HUES64 (cell line): ENCODE measurements around the gene NFE2L1.
A peak's percentile ranks its signal among the peaks of the same experiment; 100 is the strongest.
"Not testable (repeated sequence)": the region's sequence is repeated elsewhere in the genome, so short reads cannot be mapped to it uniquely, and the experiment has no call there.

Source experiments
- H3K27ac ChIP-seq: 2 replicates; pipeline ENCODE4 v1.7.0; 2013; ENCODE audit warnings: low read depth, low read length, inconsistent platforms
- H3K27me3 ChIP-seq: 2 replicates; pipeline ENCODE4 v1.6.1; 2013; ENCODE audit warnings: mild to moderate bottlenecking, low read length; ENCODE audit not compliant: insufficient read depth
- H3K36me3 ChIP-seq: 2 replicates; pipeline ENCODE4 v1.6.1; 2013; ENCODE audit warnings: mild to moderate bottlenecking, low read length; ENCODE audit not compliant: insufficient read depth
- H3K4me1 ChIP-seq: 2 replicates; pipeline ENCODE4 v1.6.1; 2013; ENCODE audit warnings: mild to moderate bottlenecking, low read length, moderate library complexity; ENCODE audit not compliant: insufficient read depth
- H3K4me3 ChIP-seq: 2 replicates; pipeline ENCODE4 v1.5.1; 2013; ENCODE audit warnings: mild to moderate bottlenecking, low read length, moderate library complexity
- H3K9ac ChIP-seq: 2 replicates; pipeline ENCODE4 v1.6.1; 2013; ENCODE audit warnings: mild to moderate bottlenecking, low read depth, low read length
- H3K9me3 ChIP-seq: 2 replicates; pipeline ENCODE4 v1.6.1; 2013; ENCODE audit warnings: low read depth, low read length; ENCODE audit not compliant: insufficient read depth
- WGBS: fragments of 150-250, 120-280 bp; methylation state at CpG from one replicate; pipeline ENCODE4 v1.1.7; 2013; ENCODE audit warnings: missing lambda C conversion rate; 5-methylcytosine and 5-hydroxymethylcytosine counted together

The NFE2L1 gene

DNA sequence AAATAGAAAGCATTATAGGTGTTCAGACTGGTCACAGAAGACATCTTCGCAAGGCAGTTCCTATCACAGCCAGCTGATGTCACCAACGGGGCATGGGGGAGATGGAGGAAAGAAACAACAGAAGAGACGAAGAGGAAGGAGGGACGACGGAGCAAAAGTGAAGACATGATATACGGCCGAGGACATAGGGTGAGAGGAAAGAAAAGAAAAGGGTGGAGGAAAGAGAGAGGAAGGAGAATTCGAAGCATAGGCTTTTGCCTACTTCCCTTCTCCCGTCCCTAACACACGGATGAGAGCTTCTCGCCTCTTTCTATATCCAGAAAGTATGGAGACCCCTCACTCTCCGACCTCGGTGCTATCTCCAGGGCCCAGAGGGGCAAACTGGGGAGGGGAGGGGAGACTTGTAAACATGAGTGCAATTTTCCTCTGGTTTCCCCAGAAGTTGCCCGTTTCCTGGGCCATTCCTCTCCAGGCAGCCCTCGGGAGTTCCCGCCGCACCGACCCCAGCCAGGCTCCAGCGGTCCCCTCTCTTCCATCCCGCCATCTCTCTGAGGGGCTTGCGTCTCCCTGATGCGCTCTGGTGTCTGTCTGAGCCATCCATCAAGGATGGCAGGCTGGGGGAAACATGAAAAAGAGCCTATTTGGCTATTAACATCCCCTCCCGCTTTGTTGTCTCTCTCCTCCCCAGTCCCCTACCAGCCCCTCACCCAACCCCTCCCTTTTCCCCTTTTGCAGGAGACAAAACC lies 36.6 kb upstream of the NFE2L1 start:
- WGBS = 4% methylated on average over 22 of the region's 23 CpGs
- Histone ChIP-seq H3K36me3 (no peaks in the 10 kb centered on the region), H3K4me3 (peak overlapping the region; percentile 58), H3K9me3 (no peaks in the 10 kb centered on the region), H3K9ac (peak overlapping the region; percentile 24; the same call in 1 of the 2 replicates), H3K4me1 (peaks cover 22% of the 10 kb centered on the region), H3K27ac (peak overlapping the region; percentile 5; the same call in 1 of the 2 replicates), H3K27me3 (peaks cover 13% of the 10 kb centered on the region; the same call in 1 of the 2 replicates)

DNA sequence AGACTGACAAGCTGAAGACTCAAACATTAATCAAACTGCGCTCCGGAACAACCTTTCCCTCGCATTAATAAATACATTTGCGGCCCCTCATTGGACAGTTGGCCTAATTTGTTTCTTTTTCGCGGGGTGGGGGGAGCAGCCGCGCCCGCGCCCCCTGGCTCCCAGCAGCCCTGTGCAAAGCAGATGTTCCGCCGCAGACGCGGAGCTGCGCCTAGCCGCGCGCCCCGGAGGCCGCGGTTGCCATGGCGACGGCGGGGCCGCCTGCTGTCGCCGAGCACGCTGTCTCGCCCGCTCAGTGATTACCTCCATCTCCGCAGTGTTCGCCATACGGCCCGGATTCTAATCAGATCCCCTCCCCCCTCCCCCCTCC lies 36.0 kb upstream of the NFE2L1 start:
- Histone ChIP-seq H3K9me3 (no peaks in the 10 kb centered on the region), H3K4me1 (peaks cover 22% of the 10 kb centered on the region), H3K27ac (no peak overlapping the region), H3K4me3 (peak overlapping the region; percentile 58), H3K36me3 (no peaks in the 10 kb centered on the region), H3K9ac (no peak overlapping the region), H3K27me3 (peaks cover 13% of the 10 kb centered on the region; the same call in 1 of the 2 replicates)
- whole genome bisulfite sequencing = under 1% methylated on average over 29 of the region's 34 CpGs

DNA sequence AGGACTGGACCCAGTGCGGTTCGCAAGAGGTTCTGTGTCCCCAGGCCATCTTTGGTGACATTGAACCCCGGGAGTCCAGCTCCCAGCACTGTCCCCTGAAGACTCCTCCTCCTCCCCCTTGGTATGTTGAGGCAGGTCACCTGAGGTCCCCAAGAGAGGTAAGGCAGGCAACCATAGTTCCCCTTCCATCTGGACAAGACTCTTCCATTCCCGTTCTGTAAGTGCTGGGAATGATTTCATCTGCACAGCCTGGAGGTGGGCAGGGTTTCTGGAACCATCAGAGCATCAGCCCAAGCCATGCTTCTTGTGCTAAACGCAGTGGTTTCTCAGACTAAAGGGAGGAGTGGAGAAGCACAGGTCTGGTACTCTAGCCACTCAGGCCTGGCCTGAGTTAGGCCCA lies 35.5 kb upstream of the NFE2L1 start:
- no peak overlapping the region; the same call in 1 of the 2 replicates for H3K27ac ChIP-seq
- peak overlapping the region; percentile 58 for H3K4me3 ChIP-seq
- no peaks in the 10 kb centered on the region for H3K9me3 ChIP-seq
- 61% methylated on average over 5 of the region's 5 CpGs for WGBS
- H3K27me3 ChIP-seq = peaks cover 13% of the 10 kb centered on the region; the same call in 1 of the 2 replicates
- peaks cover 22% of the 10 kb centered on the region for H3K4me1 ChIP-seq
- no peak overlapping the region for H3K9ac ChIP-seq
- no peaks in the 10 kb centered on the region for H3K36me3 ChIP-seq

DNA sequence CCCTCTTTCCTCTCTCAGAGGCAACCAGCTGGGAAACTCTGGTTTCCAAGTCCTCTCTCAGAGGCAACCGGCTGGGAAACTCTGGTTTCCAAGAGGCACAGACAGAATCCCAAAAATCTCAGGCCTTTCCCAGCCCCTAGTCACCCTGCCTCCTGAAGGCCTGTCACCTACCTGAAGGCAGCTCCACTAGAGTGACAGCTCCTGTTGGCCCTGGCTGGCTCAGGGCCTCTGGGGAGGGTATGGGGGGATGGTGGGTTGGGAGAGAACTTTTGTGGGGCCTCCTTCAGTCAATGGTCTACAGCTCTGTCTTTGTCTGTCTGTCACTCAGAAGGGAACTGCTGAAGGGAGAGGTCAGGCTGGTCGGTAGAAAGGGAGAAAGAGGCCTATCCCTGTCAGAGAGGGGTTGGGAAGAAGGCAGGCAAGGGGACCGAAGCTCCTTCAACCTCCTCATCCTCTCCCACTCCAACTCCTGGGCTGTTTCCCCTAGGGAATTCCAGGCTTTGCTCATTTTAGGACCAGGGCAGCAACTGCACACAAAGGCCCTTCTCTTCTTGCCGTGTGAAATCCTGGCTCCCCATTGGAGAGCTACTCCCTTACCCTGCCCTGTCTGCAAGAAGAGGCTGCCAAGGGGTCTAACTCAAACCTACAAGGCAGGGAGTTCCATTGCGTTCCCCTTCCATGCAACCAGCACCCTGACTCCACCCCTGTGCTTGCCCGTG lies 34.1 kb upstream of the NFE2L1 start:
- WGBS = 65% methylated on average over 6 of the region's 6 CpGs

DNA sequence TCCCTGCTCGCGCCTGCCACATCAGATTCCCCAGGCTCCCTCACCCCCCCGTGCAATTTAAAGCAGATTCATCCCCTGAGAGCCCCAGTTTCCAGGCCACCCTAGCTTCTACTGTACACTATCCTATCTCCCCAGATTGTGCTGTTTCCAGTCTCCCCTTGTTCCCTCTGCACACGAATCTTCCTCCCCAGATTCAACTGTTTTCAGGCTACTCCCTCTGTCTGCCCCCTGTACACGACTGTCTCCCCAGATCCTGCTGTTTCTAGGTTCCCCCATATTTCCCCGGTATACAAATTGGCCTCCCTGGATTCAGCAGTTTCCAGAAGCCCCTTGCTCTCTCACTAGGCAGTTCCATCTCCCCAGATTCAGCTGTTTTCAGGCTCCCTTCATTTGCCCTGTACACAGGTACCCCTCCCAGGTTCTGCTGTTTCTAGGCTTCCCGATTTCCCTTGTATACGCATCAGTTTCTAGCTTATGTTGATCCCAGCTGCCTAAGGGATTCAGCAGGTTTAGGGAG lies 33.5 kb upstream of the NFE2L1 start:
- H3K4me1 ChIP-seq = peaks cover 22% of the 10 kb centered on the region
- 73% methylated on average over 8 of the region's 8 CpGs for whole genome bisulfite sequencing

More for the DNA sequence above, 34.1 kb upstream of the NFE2L1 start:
- Histone ChIP-seq H3K27ac (peak overlapping the region; percentile 36; the same call in 1 of the 2 replicates), H3K4me3 (no peak overlapping the region), H3K4me1 (peaks cover 22% of the 10 kb centered on the region), H3K9ac (no peak overlapping the region), H3K27me3 (peaks cover 13% of the 10 kb centered on the region; the same call in 1 of the 2 replicates), H3K9me3 (no peaks in the 10 kb centered on the region), H3K36me3 (no peaks in the 10 kb centered on the region)

DNA sequence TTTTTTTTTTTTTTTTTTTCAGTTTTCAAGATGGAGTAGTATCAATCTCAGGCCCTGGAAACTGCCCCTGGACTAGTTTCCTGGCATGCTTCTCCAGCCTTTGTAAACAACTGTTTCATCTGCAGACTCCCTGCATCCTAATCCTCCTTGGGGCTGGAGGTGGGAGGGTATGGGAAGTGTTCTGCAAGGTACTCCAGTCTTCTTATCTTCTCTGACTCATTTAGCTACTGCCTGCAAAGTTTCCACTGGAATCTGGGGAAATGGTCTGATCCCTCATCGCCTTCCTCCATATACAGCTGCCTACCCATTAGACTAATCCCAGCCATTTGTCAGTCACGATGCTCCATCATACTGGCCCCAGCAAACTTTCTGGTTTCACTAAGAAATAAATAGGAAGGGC lies 32.0 kb upstream of the NFE2L1 start:
- 78% methylated on average over 2 of the region's 2 CpGs for WGBS
- no peak overlapping the region for H3K4me3 ChIP-seq
- no peaks in the 10 kb centered on the region for H3K36me3 ChIP-seq
- peaks cover 22% of the 10 kb centered on the region for H3K4me1 ChIP-seq
- H3K9ac ChIP-seq = no peak overlapping the region
- H3K27ac ChIP-seq = no peak overlapping the region
- peaks cover 13% of the 10 kb centered on the region; the same call in 1 of the 2 replicates for H3K27me3 ChIP-seq
- H3K9me3 ChIP-seq = no peaks in the 10 kb centered on the region

More for the DNA sequence above, 33.5 kb upstream of the NFE2L1 start:
- Histone ChIP-seq H3K27me3 (peaks cover 13% of the 10 kb centered on the region; the same call in 1 of the 2 replicates), H3K27ac (no peak overlapping the region; the same call in 1 of the 2 replicates), H3K9ac (peak overlapping the region; percentile 28; the same call in 1 of the 2 replicates), H3K4me3 (no peak overlapping the region), H3K36me3 (no peaks in the 10 kb centered on the region), H3K9me3 (no peaks in the 10 kb centered on the region)

DNA sequence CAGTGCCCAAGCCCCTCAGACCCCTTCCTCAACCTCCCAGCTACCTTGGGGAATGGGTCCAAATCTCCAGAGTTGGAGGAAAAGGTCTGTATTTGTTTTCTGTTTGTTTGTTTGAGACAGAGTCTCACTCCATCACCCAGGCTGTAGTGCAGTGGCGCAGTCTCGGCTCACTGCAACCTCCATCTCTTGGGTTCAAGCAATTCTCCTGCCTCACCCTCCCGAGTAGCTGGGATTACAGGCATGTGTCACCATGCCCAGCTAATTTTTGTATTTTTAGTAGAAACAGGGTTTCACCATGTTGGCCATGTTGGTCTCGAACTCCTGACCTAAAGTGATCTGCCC lies 30.4 kb upstream of the NFE2L1 start:
- H3K4me1 ChIP-seq = peaks cover 18% of the 10 kb centered on the region
- not testable (repeated sequence) for H3K9ac ChIP-seq, H3K27ac ChIP-seq, H3K4me3 ChIP-seq, H3K36me3 ChIP-seq, H3K27me3 ChIP-seq, H3K9me3 ChIP-seq
- WGBS = 97% methylated on average over 4 of the region's 4 CpGs

DNA sequence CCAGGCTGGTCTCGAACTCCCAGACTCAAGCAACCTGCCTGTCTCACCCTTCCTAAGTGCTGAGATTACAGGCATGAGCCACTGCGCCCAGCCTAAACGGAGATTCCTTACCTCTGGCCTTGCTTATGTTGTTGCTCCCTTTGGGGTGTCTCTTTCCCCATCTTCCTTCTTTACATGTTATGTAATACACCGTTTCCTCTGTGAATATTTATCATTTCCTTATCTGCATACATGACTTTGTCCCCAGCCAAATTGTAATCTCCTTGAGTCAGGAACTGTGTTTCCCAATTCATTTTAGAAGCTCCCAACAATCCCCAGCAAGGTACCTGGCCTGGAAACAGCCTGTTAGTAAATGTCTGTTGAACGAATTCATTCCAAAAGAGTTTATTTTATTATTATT lies 26.2 kb upstream of the NFE2L1 start:
- WGBS = 93% methylated on average over 4 of the region's 5 CpGs
- H3K9ac ChIP-seq = no peak overlapping the region
- no peak overlapping the region for H3K4me3 ChIP-seq
- no peaks in the 10 kb centered on the region for H3K9me3 ChIP-seq
- H3K36me3 ChIP-seq = no peaks in the 10 kb centered on the region
- peaks cover 27% of the 10 kb centered on the region for H3K27me3 ChIP-seq
- H3K4me1 ChIP-seq = peaks cover 17% of the 10 kb centered on the region
- no peak overlapping the region for H3K27ac ChIP-seq

DNA sequence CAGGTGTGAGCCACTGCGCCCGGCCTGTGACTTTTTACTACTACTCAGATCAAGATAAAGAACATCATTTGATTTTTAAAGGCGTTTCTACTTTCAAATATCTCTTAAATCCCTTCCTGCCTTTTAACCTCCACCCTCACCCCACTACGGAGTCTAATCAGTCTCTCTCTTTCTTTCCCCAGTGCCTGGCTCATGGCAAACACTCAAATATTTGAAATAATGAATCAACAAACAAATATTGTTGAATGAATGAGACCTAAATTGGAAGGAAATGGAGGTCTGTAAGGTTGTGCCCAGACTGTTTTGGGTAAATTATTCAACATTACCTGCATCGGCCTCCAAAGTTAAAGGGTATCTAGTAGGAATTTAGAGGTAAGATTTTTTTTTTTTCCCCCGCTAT lies 25.3 kb upstream of the NFE2L1 start:
- Histone ChIP-seq H3K27me3 (peaks cover 27% of the 10 kb centered on the region), H3K4me3 (peak overlapping the region; percentile 13; the same call in 1 of the 2 replicates), H3K27ac (no peak overlapping the region), H3K9me3 (no peaks in the 10 kb centered on the region), H3K4me1 (peaks cover 17% of the 10 kb centered on the region), H3K9ac (no peak overlapping the region), H3K36me3 (no peaks in the 10 kb centered on the region)
- 87% methylated on average over 5 of the region's 6 CpGs for WGBS

DNA sequence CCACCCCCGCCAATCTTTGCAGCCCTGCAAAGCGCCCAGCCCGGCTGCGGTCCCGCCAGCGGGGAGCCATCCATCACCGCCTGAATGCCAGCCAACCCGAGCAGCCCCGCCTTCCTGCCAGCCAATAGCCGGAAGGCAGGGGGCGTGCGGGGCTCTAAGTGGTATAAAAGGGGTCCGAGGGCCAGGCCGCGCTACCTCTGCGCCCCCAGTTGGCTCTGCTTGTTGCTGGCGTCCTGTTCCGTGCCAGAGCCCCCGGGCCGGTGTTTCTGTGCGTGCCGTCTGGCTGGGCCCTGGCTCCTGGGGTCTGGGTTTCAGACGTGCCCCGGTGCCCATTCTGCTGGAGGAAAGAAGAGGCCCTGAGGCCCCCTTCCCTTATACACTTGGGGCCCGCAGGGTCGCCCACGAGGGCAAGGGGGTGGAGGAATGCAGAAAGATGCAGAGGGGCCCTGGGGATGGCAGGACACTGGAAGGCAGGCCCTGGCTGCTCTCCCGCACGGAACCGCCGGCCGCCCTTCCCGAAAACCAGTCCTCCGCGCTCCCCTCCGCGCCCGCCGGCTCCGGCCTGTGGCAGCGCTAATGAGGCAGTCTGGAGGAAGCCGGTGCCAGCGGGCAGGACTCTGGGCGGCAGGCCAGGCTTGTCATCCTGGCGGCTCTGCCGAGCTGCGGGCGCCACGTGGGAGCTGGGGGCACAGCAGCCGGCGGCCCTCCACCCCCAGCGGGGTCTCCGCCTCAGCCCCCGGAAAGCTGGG lies 24.6 kb upstream of the NFE2L1 start:
- under 1% methylated on average over 54 of the region's 54 CpGs for whole genome bisulfite sequencing
- Histone ChIP-seq H3K36me3 (no peaks in the 10 kb centered on the region), H3K4me1 (peaks cover 17% of the 10 kb centered on the region), H3K4me3 (peak overlapping the region; percentile 63), H3K9me3 (no peaks in the 10 kb centered on the region), H3K27ac (no peak overlapping the region), H3K9ac (peak overlapping the region; percentile 34), H3K27me3 (peaks cover 27% of the 10 kb centered on the region)
